GM19452 (cell line): ENCODE results near the gene ZNF684.
"Not testable (repeated sequence)": the region's sequence is repeated elsewhere in the genome, so short reads cannot be mapped to it uniquely, and the experiment has no call there.

Source experiments
- ATAC-seq: cut with Tn5 transposase; IDR thresholded peaks from one replicate; pipeline ENCODE4 v1.9.1; 2021; ENCODE audit not compliant: unreplicated experiment

Gene ZNF684

GRCh38 chr1:40531381-40532061 is at the start of gene ZNF684:
Gene ZNF684, plus strand, starts transcription at chr1:40531637. Its CDS starts 1,530 bp downstream, at chr1:40533167.
- peak; percentile 92 for ATAC-seq

- ATAC-seq, result no peak
Observed at GRCh38 chr1:40495315-40495903, 36.0 kb upstream of the ZNF684 start.

GRCh38 chr1:40502651-40503050 is 28.8 kb upstream of the ZNF684 start:
- not testable (repeated sequence) for ATAC-seq

- no peak for ATAC-seq
Observed at GRCh38 chr1:40507973-40508372, 23.5 kb upstream of the ZNF684 start.

GRCh38 chr1:40508375-40509341 is 22.8 kb upstream of the ZNF684 start, which contains the start of gene EXO5:
Gene EXO5, plus strand, starts transcription at chr1:40508767. Its CDS starts 5,778 bp downstream, at chr1:40514545.
- ATAC-seq, result no peak

GRCh38 chr1:40519517-40519916 is 11.9 kb upstream of the ZNF684 start:
- ATAC-seq, result no peak

- no peak for ATAC-seq
Observed at GRCh38 chr1:40530735-40531380, 579 bp upstream of the ZNF684 start.

GRCh38 chr1:40532062-40532389 is 589 bp downstream of the ZNF684 start:
- no peak for ATAC-seq

- ATAC-seq, result no peak
Observed at GRCh38 chr1:40532844-40533424, 1.5 kb downstream of the ZNF684 start.

- ATAC-seq, result no peak
Observed at GRCh38 chr1:40534589-40534988, 3.2 kb downstream of the ZNF684 start.

- no peak for ATAC-seq
Observed at GRCh38 chr1:40535732-40536131, 4.3 kb downstream of the ZNF684 start.

GRCh38 chr1:40539338-40539737 is 7.9 kb downstream of the ZNF684 start:
- ATAC-seq, result no peak

GRCh38 chr1:40546957-40547356 is 15.5 kb downstream of the ZNF684 start:
- no peak for ATAC-seq

- ATAC-seq, result no peak
Observed at GRCh38 chr1:40553017-40553416, 21.6 kb downstream of the ZNF684 start.

- ATAC-seq, result not testable (repeated sequence)
Observed at GRCh38 chr1:40554807-40555206, 23.4 kb downstream of the ZNF684 start.

- ATAC-seq, result no peak
Observed at GRCh38 chr1:40556121-40556520, 24.7 kb downstream of the ZNF684 start.

GRCh38 chr1:40558241-40558640 is 26.8 kb downstream of the ZNF684 start:
- not testable (repeated sequence) for ATAC-seq

- ATAC-seq, result no peak
Observed at GRCh38 chr1:40562185-40562584, 30.7 kb downstream of the ZNF684 start.

- no peak for ATAC-seq
Observed at GRCh38 chr1:40563266-40563665, 31.8 kb downstream of the ZNF684 start.

- ATAC-seq, result no peak
Observed at GRCh38 chr1:40564506-40564905, 33.1 kb downstream of the ZNF684 start.

GRCh38 chr1:40564913-40565312 is 33.5 kb downstream of the ZNF684 start:
- ATAC-seq, result no peak
